WI38 (cell line): ENCODE measurements around the gene KLHL26.

Source experiments
- H3K4me3 ChIP-seq: 2 replicates; pipeline ENCODE4 v1.5.1; 2011; ENCODE audit warnings: low read depth, mild to moderate bottlenecking, control low read depth, low read length
- TF ChIP-seq, protein P1 (sequence below): IDR thresholded peaks from 2 replicates; pipeline ENCODE4 v1.5.1; 2012; ENCODE audit warnings: low read depth, mild to moderate bottlenecking, control low read depth, low read length

The KLHL26 gene

GRCh38 chr19:18647807-18648206 is 11.0 kb downstream of the KLHL26 start:
- TF ChIP-seq, protein P1, sequence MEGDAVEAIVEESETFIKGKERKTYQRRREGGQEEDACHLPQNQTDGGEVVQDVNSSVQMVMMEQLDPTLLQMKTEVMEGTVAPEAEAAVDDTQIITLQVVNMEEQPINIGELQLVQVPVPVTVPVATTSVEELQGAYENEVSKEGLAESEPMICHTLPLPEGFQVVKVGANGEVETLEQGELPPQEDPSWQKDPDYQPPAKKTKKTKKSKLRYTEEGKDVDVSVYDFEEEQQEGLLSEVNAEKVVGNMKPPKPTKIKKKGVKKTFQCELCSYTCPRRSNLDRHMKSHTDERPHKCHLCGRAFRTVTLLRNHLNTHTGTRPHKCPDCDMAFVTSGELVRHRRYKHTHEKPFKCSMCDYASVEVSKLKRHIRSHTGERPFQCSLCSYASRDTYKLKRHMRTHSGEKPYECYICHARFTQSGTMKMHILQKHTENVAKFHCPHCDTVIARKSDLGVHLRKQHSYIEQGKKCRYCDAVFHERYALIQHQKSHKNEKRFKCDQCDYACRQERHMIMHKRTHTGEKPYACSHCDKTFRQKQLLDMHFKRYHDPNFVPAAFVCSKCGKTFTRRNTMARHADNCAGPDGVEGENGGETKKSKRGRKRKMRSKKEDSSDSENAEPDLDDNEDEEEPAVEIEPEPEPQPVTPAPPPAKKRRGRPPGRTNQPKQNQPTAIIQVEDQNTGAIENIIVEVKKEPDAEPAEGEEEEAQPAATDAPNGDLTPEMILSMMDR = no peak

GRCh38 chr19:18648973-18649315 is 12.1 kb downstream of the KLHL26 start:
- no peak overlapping the region; the same call in 1 of the 2 replicates for H3K4me3 ChIP-seq
- TF ChIP-seq, protein P1 = no peak

More at GRCh38 chr19:18647807-18648206, 11.0 kb downstream of the KLHL26 start:
- no peak overlapping the region for H3K4me3 ChIP-seq

DNA sequence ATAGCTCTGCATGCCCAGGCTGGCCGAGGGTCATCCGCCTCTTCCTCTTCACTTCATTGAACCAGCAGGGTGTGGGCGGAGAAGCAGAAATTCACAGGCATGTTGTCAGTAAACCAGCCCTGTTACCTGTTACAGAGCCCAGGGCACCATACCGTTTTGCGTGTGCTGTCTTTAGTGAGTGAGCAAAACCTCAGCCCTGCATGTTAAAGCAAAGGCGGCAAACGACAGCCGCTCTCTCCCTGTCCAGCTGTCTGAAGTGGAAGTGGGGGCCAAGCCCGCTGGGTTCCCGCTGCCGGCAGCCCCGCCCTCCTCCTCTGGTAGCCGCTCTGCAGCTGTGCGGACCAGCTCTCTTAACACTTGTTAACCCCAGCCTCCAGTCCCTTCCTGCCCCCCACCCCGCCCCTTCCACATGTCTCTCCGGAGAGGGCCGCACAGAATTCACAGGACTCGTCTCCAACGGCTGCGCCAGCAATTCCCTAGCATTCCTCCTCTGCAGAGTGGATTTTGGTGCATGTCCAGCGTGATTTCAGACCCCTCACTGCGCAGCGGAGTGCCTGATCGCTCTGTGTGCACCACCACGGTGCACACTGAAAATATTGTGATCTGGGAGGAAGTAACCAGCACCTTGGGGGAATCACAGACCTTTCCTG is 12.7 kb downstream of the KLHL26 start:
- TF ChIP-seq, protein P1 = no peak
- peak overlapping the region; percentile 37 for H3K4me3 ChIP-seq

DNA sequence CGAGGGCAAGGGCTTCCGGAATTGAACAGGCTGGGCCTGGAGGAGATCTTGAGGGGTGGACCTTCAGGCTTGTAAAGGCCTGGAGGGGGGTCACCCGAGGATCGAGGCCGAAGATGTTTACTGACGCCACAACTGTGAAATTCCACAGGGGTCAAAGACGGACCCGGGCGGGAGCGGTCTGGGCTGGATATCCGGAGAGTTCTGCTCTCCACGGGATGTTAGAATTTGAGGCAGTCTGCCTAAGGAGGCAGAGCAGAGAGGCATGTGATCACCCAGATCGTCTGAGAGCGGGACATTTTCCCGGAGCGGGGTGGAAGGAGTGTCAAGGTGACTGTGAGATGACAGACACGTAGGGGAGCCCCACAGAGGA is 13.2 kb downstream of the KLHL26 start:
- TF ChIP-seq, protein P1 = no peak
- peak overlapping the region; percentile 37 for H3K4me3 ChIP-seq

- H3K4me3 ChIP-seq = peak overlapping the region; percentile 40
- TF ChIP-seq, protein P1 = no peak
These were observed 13.7 kb downstream of the KLHL26 start for GRCh38 chr19:18650468-18651041.

- peak overlapping the region; percentile 40 for H3K4me3 ChIP-seq
- TF ChIP-seq, protein P1 = no peak
These were observed 14.5 kb downstream of the KLHL26 start for GRCh38 chr19:18651300-18651699.

DNA sequence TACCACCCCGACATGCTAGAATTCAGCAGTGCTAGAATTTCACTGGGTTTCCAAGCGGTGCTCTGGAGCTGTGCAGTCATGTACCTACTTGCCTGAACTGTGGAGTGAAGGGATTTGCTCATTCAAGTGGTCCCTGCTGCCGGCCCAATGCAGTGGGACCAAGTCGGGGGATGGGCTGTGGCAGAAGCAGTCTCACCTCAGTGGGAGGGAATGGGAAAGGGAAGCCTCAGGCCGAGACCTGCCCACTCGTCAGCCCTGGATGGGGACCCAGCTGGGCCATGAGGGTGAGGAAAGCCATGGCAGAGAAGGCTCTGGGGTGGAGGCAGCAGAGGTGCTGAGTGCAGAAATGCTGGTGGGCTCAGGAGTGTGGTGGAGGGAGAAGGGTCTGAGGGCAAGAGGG is 14.9 kb downstream of the KLHL26 start:
- TF ChIP-seq, protein P1 = no peak

More for the DNA sequence above, 14.9 kb downstream of the KLHL26 start:
- no peak overlapping the region for H3K4me3 ChIP-seq
